CD4-positive, alpha-beta T cell treated with Interleukin-10 for 1 hour (primary cell): ENCODE measurements around the gene DBH.
"Not testable (repeated sequence)": the region's sequence is repeated elsewhere in the genome, so short reads cannot be mapped to it uniquely, and the experiment has no call there.

Experiments used
- DNase-seq: peaks from one replicate; pipeline ENCODE4 v3.0.0-alpha.2; 2020

The DBH gene

DNA sequence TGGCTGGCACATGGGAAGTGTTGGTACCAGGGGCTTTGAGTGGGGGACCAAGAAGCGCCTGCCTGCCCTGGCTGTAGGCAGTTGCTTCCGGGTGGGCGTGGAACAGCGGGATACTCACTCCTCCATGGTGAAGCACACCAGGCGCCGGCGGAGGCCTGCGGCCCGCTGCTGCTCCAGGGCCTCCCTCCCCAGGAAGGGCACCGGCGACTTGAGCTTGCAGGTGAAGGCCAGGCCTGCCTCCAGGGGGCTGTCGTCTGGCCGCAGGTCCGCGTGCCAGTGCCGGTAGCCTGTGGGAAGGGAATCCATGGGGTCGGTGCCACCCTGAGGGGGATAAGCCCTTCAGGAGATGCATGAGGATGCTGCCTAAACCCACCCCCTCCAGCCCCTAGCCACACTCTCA is 34.3 kb downstream of the DBH start:
- DNase-seq, result no peak

DNA sequence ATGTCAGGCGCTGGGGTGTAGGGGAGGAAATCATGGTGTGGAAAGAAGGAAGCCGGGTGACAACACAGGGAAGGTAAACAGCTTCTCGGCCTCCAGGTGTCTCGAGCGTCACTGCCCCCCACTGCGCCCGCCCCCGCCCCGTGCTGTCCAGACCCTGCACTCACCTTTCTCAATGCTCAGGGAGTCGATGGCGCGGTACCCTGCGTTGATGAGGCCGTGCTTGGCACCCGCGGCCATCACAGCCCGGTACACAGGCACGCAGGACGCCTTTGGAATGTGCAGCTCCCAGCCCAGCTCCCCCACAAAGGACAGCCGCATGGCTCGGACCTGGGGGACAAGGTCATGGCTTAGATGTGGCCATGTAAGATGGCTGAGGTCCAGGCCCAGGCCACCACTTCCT is 35.2 kb downstream of the DBH start:
- no peak for DNase-seq

DNA sequence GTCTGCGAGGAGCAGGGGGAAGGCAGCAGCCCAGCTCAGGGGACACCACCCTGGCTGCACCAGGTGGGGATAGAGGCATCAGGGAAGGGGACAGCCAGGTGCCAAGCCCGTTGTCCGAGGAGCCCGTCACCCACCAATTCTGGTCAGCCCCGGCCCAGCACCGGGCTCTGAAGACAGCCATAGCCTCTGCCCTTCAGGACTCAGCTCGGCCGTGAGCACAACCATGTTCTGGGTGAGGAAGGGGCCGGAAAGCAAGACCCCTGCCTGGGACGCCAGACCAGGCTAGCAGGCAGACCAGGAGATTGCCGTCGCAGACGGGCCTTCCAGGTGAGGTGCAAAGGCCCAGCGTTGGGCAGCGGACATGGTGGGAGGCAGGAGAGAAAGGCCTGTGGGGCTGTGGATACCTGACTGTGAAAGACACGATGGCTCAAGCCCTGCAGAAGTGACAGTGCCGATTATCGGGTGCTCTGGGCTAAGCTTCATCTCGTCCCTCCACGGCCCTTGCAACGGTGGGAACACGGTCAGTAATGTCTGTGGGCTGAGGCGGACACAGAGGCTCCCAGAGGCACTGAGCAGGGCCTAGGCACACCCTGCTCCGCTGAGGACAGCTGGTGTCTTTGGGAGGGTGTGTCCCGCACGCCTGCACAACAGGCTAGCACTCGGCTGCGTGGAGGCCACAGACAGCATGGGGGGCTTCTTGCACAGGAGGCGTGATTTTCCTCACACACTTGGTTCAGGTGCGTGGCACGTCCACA is 36.5 kb downstream of the DBH start:
- DNase-seq, result no peak

DNA sequence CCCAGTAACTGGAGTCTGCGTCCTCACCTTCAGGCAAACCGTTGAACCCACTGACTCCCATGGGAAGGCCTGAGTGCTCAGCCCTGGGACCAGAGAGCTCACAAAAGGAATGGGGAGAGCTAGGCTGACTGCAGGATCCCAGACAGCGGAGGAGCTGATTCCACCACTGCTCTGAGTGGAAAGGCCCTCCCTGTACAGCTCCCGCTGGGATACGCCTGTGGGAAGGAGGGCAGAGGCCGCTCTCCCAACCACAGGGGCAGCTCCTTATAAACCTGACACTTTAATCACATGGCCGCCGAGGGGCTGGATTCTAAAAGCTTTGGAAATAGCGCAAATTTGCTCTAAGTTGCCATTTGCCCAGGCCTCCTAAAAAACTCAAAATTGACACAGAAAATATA is 37.1 kb downstream of the DBH start:
- DNase-seq, result no peak

DNA sequence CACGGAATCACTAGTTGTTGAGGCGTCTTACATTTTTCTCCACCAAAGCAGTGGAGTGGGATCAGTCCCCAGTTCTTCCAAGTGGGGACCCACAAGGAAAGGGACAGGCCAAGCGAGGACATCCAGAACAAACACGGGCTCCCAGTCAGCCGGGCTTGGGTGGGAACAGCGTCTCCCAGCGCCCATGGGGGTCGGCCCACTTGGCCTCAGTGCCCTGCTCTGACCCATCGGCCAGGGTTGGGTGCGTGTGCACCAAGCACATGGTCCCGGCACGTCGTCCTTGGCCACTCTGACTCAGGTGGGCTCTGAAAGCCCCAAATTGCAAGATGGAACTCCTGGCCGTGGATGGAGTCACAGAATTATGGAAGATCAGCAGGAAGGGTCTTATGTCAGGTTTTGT is 37.9 kb downstream of the DBH start:
- DNase-seq, result no peak

DNA sequence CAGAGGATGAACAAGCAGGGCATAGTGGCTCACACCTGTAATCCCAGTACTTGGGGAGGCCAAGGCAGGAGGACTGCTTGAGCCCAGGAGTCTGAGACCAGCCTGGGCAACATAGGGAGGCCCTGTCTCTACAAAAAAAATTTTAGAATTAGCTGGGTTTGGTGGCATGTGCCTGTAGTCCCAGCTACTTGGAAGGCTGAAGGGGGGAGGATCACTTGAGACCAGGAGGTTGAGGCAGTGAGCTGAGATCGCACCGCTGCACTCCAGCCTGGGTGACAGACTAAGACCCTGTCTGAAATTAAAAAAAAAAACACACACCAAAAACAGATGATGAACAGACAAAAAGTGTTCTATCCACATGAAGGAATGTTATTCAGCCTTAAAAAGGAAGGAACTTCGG is 39.6 kb downstream of the DBH start:
- not testable (repeated sequence) for DNase-seq

DNA sequence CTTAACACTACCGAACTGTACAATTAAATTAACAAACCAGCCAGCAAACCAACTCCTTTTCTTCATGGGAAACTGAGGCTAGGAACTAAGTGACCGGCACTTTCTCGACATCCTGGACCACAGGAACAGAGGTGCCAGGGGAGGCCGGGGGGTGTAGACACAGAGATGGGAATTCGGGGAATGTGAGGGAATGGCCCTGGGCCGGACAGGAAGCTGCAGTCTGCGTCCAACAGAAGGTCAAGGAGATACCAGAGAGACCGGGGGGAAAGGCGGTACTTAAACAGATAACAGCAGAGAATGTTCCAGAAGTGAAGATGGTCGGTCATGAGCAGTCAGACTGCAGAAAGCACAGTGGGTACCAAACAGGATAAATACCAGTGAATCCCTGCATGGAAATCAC is 40.3 kb downstream of the DBH start:
- no peak for DNase-seq

DNA sequence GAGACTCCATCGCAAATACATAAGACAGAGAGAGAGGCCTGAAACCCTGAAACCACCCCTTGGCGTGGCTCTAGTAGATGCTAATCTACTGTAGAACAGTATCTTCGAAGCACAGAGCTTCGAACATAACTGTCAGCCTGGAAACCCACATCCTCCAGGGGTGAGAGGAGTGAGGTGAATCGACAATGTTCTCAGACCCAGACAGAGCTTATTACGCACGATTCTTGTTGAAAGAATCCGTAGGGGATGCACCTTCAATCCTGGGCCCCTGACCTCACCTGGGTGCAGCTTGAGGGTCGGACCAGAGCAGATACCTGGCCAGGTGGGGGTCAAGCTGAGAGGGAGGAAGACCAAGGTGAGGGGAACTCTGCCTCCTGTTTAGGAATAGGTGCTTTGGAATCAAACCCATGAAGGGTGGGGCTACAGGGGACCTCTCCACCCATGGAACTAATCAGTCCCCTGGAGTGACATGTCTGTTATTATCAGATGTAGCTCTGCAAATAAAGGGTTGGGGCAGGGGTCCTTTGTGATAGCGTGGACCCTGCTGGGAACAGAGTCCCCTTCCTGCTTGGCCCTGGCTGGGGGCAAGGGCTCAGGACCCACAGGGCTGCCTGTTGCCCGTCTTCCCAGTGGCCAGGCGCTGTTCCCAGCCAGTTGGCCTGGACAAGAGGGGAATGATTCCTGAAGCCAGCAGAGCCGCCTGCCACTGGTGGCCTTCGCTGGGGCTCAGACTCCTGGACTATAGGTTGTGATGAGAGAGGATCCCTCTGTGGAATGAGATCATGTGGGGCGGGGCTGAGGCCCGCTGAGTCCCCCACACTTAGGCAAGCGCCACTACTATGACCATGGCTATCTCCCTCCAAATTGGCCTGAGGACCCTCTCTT is 41.2 kb downstream of the DBH start:
- peak; percentile 75 for DNase-seq

DNA sequence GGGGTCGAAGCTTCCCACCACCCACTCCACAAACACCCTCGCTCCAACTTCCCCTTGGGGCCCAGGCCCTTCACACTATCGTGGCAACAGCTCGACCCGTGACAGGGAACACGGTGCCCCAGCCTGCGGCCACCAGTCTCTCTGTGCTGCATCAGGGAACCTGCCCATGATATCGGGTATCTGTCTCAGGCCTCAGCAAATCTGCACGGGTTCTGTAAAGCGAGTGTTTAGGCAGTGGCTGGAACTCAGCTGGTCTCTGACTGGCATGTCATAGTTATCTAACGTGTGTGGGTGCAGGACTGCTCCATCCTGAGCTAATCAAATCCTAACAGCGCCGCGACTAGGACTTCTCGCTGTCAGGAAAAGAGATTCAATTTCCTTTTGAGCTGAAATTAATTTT is 42.9 kb downstream of the DBH start:
- DNase-seq, result no peak

DNA sequence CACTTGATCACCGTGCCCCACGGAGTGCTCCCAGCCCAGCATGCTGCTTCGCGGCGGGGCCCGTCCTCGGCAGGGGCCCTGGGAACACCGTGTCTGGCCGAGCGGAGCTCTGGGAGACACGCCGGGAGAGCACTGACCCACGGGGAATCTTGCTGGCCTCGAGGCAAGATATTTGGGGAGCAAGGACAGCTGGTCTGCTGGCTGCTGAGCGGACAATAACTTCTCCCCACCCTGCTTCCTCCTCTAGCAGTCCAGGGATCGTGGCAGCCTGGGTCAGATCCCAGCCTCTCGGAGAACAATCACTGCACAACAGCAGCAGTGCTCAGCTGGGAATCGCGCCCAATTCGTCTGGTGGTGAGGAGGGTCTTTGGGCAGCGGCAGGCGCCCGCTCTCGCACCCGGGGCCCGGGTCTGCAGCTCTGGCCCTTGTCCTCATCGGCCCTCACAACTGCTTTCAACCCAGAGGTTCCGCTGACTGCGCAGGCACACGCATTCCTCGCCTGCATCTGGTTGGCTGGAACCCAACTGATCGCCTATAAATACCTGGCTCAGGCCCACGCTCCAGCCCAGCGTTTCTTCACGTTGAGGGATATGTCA is 43.4 kb downstream of the DBH start:
- no peak for DNase-seq

DNA sequence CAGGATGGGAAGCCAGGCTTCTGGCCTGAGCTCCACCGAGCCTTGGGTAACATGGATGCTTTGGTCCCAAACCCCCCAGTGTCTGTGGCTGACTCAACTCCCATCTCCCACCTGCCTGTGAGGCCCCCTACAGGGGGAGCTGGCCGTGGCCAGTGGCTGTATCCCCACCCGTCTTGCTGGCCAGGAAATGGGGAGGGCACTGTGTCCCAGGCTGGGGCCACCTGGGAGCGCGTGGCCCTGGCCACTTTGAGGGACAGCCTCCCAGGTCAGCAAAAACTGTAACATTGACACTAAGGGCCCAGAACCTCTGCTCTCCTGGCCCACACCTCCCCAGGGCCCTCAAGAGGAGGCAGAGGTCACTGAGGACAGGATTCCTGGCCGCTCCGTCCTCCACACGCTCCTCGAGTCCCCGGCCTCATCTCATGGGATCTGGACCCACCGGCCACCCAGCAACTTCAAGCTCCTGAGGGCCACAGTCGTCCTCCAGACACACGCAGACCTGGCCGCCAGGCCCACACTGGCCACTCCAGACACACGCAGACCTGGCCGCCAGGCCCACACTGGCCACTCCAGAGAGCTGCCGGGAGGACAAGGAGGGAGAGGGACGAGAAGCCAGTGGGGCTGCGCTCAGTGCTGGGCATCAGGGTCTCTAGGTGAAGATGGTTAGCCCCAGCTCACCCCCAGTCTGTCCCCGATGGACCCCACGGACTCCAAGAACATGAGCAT is 44.2 kb downstream of the DBH start:
- no peak for DNase-seq

DNA sequence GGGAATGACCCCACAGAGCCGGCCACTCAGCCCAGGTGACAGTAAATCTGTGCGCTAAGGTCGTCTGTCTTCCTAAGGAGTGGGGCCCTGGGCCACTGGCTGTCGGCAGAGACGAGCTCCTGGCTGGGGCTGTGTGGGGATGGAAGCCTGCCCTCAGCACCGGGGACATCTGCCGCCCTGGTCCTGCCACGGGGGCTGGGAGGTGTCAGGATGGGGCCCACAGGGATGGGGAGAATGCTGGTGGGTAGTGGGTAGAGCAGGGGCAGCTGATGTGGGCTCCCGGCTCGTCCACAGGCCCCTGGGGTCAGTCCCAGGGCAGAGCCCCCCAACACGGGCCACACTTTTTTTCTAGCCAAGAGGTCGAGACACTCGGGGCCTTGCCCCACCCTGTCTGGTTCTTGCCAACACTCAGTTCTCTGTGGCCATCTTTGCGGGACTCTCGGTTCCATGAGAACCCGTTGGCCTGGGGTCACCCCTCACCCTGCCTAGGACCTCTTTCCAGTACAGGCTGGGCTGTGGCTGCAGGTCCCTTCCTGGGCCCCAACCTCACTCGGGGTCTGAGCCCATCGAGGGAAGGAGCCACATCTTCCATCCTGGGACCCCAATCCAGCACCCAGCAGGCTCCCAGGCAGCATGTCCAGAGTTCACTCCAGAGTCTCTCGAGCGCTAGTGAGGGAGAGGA is 45.0 kb downstream of the DBH start:
- no peak for DNase-seq

DNA sequence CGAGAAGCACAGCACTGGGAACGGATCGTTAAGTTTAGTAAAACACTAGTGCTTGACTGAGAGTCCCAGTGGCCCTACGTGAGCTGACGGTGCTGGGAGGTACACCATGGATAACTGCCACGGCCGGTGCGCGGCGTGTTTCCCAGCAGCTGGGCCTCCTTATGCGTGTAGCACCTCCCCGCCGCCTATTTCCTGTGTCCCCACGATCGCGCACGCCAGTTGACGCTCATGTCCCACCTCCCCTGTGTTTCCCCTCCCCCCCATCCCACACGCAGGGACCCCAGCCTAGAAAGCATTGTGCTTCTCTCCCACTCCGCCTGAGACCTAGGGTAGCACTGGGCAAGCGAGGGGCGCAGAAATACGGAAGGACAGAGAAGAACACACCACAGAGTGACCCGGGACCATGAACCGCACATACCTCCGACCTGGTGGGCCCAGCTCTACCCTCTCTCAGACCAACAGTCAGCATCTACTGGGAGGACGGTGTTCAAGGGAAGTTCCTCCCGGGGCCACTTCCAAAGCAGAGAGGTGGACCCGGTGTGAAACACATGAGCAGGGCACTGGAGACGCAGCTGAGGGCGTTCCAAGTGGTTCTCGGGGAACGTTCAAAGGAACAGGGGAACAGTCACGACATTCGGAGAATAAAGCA is 45.6 kb downstream of the DBH start:
- no peak for DNase-seq

DNA sequence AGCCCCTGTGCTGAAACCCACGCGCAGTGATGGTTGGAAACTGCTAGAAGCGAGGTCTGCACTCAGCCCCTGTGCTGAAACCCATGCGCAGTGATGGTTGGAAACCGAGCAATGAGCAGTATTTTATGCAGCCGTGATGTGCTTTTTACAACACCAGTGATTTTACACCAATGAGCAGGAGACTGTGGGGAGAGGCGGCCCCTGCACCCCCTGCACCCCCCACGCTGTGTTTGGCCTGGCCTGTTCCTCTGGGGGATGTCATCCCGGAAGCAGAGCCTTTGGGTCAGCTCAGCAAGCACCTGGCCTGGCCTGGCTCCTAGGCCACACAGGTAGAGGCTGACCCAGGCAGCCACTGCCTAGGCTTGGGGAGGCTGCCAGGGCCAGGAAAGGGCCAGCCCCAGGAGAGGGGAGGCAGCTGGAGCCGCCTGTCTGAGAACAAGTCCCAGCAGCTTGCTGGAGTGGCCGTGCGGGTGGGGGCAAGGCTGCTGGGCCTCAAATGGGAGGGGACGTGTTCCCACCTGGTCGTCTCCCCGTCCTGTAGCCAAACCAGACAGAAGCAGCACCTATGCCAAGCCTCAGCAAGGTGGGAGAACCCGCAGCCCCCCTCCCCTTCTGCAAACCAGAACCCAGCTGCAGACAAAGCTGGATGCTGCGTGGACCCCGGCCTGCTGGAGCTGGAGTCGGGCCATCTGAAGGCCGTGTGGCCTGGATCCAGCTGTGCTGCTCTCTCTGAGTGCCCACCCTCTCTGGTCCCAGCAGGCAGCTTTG is 46.8 kb downstream of the DBH start:
- no peak for DNase-seq

DNA sequence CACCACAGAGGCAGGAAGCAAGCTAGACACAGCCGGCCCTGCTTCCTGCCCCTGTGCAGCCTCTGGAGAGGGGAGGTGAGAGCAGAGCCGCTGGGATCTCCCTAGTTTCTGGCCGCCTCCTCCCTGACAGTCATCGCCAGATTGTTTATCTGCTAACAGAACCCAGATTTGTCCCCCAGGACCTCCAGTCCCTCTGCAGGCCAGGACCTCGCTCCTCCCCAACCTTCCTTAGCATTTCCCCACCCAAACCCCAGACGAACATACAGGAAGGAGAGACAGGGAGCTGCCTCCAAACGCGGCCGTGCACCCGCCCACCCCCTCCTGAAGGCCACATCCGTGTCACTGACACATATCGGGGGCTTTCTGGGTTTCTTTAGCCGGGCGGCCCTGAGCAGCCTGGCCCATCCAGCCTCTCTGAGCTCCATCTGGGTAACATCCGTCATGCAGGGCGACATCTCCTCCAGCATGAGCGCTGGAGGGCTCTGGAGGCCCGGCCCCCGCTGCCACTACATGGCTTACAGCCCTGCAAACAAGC is 47.5 kb downstream of the DBH start:
- DNase-seq, result peak; percentile 77

DNA sequence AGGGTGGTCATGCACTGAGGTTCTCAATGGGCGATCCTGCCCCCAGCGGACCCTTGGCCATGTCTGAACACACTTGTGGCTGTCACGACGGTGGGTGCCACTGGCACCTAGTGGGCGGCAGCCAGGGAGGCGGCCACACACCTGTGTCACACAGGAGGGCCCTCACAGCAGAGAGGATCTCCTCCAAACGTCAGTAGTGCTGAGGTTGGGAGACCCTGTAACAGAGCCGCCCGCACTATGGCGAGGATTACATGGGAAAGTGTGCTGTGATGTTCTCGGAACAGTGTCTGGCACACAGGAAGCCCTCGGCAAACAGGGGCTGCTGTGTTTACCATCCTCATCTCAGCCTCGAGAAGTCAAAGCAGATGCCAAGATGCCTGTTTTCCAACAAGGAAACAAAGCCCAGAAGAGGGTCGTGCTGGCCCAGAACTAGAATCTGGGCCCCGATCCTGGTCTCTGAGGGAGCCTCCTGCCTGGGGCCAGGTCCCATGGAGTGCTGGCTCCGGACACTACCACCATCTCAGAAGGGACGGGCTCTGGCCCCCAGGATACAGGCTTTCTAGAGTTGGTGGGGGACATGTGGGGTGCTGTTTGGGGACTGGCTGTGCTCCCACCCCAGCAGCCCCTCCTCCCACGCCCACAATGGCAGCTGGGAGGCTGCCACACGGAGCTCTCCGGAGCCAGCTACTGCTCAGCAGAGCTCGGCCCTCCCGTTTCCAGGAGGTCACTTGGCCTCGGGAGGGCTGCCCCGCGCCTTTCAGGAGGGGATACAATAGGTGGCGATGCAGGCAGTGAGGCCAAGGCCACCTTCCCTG is 48.2 kb downstream of the DBH start:
- DNase-seq, result no peak

DNA sequence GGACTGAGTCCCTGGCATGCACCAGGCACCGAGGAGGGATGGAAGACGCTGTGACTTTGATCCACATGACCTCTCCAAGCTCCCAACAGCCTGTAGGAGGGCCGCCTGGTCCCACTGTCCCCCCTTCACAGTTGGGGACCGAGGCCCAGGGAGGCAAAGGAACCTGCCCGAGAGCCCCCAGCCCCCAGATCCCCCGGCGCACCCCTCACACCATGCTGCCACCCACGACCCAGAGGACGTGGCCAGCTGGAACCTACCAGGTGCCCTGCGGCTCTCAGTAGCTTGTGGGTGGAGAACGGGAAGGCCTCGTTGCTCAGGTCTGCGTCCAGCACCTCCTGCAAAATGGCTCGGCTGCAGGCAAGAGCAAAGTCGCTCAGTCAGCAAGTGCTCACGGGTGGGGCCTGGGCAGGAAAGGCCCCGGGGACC is 48.8 kb downstream of the DBH start:
- no peak for DNase-seq

DNA sequence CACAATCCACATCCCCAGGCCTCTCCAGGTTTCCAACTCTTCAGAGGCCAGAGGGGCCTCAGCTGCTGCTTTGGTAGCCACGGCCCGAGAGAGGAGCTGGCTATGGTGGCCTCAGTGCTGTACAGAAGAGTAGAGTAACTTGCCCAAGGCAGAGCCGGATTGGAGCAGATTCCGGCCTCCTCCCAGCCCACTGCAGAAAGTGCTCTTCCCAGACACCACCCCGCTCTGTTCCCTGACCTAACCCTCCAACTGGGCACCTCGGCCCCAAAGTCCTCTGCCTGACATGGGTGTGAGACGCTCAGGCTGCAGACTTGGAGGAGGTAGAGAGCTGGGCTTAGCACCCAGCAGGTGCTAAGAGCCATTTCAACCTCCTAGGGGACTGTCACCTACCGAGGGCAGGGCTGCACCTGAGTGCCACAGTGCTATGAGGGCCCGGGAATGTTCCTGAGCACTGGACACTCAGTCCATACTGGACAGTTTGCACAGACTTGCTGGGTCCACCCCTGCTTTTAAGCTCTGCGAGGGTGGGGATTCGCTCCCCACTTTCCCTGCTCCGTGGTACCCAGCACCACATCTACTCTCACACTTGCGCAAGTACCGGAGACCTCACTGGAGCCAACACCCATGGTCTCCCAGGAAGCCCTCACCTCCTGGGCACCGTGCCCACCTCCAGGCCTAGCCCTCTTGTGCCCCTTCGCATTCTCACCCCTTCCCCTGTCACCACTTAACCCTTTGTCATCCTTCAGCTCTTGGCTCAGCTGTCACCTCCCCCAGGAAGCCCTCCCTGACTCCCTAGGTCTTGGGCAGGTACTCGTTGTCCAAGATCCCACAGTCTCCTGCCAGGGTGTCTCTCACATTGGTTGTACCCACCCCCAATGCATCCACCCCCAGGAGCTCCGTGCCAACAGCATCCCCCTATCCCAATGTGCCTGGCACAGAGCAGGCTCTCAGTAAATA is 49.8 kb downstream of the DBH start:
- DNase-seq, result no peak
